ENCODE measurements around the gene PTPN14.

- TF ChIP-seq EZH2 (IDR thresholded peaks at IDR 0.05; ENCODE audit: borderline replicate concordance, low read depth, low read length, severe bottlenecking) = no peak
- no peak for TF ChIP-seq CTCF (IDR thresholded peaks at IDR 0.05; ENCODE audit: borderline replicate concordance, extremely low read depth, low read length, poor library complexity, severe bottlenecking)
Measured at GRCh38 chr1:214380986-214381695, 170.3 kb downstream of the PTPN14 start.
